Stimulated activated CD8-positive, alpha-beta memory T cell treated with anti-CD3 and anti-CD28 coated beads, Interleukin-12 subunit alpha, Interleukin-12 subunit beta, amount 100 ng/mL, for 24 hours (primary cell): ENCODE data around the gene ITGA11.

Source experiments
- DNase-seq: peaks from one replicate; pipeline ENCODE4 v3.0.0-alpha.2; 2020; ENCODE audit errors: extremely low read depth

The ITGA11 gene

GRCh38 chr15:68265081-68265480 is 166.9 kb downstream of the ITGA11 start:
- DNase-seq = no peak

- no peak for DNase-seq
Observed at GRCh38 chr15:68264282-68264681, 167.7 kb downstream of the ITGA11 start.

- no peak for DNase-seq
Observed at GRCh38 chr15:68262514-68263356, 169.2 kb downstream of the ITGA11 start.

- no peak for DNase-seq
Observed at GRCh38 chr15:68261980-68262379, 170.0 kb downstream of the ITGA11 start.

- no peak for DNase-seq
Observed at GRCh38 chr15:68261241-68261640, 170.7 kb downstream of the ITGA11 start.

GRCh38 chr15:68259883-68260282 is 172.1 kb downstream of the ITGA11 start:
- no peak for DNase-seq

GRCh38 chr15:68258692-68259091 is 173.3 kb downstream of the ITGA11 start:
- DNase-seq = no peak

- no peak for DNase-seq
Observed at GRCh38 chr15:68256675-68257450, 175.1 kb downstream of the ITGA11 start.

GRCh38 chr15:68252925-68253534 is 178.9 kb downstream of the ITGA11 start:
- DNase-seq = no peak

GRCh38 chr15:68249058-68249713 is 182.8 kb downstream of the ITGA11 start:
- DNase-seq = no peak
